HG03571 (cell line): Measurements from ENCODE around the gene TLCD4.
"Not testable (repeated sequence)": the region's sequence is repeated elsewhere in the genome, so short reads cannot be mapped to it uniquely, and the experiment has no call there.

ENCODE experiments used
- ATAC-seq: cut with Tn5 transposase; IDR thresholded peaks from one replicate; pipeline ENCODE4 v1.9.1; 2021; ENCODE audit not compliant: unreplicated experiment

Gene TLCD4, protein sequence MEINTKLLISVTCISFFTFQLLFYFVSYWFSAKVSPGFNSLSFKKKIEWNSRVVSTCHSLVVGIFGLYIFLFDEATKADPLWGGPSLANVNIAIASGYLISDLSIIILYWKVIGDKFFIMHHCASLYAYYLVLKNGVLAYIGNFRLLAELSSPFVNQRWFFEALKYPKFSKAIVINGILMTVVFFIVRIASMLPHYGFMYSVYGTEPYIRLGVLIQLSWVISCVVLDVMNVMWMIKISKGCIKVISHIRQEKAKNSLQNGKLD

GRCh38 chr1:95117207-95118066 is at the start of gene TLCD4:
TLCD4 (plus strand) TSS chr1:95117355; CDS start chr1:95143902, 26,547 bp downstream.
- peak; percentile 47 for ATAC-seq

- no peak for ATAC-seq
Observed at GRCh38 chr1:95067568-95067967, 49.6 kb upstream of the TLCD4 start.

DNA sequence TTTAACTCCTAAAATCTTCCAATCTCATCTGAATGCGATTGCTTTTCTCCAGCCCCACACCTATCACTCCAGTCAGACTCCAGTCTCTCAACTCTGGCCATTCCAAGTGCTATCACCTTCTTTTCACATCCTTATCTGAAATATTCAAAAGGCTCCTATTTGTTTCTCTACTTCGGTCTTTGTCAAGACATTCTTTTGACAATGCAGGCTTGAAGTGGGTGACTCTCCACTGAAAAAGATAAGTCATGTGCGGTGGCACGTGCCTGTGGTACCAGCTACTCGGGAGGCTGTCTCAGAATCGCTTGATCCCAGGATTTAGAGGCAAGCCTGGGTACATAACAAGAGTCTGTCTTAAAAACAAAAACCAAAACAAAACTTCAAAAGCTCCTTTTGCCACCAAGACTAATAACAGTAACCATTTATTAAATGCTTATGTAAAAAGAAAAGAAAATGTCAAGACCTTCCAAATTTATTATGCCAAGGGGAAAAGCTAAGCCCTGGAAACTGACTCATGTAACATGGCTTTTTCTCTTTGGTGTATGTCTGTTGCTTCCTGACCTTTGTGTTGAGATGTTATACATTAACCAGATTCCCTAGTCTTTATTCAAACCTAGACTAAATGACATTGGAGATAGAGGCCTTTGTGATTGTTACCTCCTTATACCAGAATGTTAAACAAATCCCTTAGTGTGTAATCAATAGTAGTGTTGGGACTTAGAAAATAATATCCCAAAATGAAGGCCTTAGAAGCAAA is 48.0 kb upstream of the TLCD4 start:
- no peak for ATAC-seq

- ATAC-seq, result no peak
Observed at GRCh38 chr1:95069710-95070093, 47.5 kb upstream of the TLCD4 start.

DNA sequence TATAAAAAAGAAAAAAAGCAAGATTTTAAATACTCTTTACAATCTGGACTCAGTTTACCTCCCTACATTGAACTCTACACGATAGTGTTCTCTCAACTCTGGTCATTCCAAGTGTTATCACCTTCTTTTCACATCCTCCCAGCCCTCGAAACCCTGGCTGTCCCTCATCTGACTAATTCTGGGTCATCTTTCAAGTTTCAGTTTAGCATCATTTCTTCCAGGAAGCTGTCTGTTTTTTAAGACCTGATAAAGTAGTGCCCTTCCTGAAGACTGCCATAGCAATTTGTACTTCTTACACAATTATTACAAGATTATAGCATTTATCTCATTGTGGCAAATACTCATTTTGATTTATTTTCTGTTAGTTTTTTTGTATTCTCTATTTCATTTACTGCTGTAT is 45.6 kb upstream of the TLCD4 start:
- ATAC-seq, result no peak

DNA sequence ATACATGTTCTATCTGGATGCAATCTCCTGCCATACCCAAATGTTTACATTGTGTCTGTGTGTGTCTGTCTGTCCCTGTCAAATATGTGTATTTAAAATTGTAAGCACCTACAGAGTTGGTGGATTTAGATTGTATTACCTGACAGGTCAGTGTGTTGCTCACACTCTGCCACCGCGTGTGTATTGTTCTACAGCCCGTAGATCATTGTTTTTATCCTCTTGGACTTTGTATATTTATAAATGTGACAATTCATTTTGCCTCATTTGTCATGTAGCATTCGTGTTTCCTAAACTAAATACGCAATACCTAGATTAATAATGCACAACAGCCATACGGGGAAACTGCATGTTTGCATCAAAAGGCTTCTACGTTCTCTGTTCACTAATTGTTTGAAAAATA is 45.0 kb upstream of the TLCD4 start:
- ATAC-seq, result no peak

- ATAC-seq, result peak; percentile 98
Observed at GRCh38 chr1:95072532-95073419, 44.4 kb upstream of the TLCD4 start, which contains the start of gene ALG14. ALG14 (minus strand) TSS chr1:95072951; CDS start chr1:95072898, 53 bp downstream.

DNA sequence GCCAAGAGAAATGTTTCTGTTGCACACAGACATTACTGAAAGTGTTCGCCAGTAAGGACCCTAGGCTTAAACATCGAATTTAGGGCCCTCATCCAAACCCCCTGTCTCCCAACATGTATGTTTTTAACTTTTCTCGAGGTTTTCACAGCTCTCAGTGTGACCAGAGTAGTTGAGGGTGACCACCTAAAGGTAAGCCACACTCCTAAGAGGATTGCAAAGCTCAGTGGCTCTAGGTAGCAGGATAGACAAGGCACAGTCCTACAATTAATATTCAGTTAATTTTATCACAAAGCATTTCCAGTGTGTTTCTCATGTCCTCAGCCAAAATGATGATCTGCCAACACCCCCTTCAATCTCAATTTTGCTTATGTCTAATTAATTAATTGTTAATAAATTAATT is 43.7 kb upstream of the TLCD4 start:
- ATAC-seq, result no peak

DNA sequence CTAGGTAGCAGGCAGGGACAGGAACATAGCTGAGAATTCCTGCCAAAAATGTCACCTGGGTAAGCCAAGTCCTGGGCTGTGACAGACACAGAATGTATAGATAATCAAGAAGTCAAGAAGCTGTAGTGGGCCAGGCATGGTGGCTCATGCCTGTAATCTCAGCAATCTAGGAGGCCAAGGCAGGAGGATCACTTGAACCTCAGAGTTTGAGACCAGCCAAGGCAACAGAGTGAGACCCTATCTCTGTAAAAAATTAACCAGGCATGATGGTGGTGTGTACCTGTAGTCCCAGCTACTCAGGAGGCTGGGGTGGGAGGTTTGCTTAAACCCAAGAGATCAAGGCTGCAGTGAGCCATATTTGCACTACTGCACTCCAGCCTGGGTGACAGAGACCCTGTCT is 41.1 kb upstream of the TLCD4 start:
- ATAC-seq, result no peak

- ATAC-seq, result no peak
Observed at GRCh38 chr1:95080446-95080845, 36.7 kb upstream of the TLCD4 start.

DNA sequence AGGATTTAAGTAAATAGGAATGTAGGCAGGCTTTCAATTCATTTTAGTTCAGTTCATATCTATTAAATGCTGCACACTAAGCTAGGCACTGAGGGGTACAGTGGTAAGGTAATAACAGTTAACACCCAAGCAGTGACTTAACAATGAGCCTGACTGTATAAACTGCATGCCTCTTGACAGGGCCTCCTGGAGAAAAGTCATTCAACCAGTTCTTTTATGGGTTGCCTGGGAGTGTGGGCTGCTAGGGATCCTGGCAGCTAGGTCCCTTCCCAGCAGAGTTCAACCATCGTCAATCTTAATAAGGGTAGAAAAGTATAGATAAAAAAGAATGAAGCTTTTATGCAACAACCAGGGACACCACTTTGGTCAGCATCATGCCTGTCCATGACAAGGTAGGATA is 36.3 kb upstream of the TLCD4 start:
- ATAC-seq, result no peak

GRCh38 chr1:95084317-95085176 is 32.6 kb upstream of the TLCD4 start:
- ATAC-seq, result peak; percentile 77

GRCh38 chr1:95085376-95085775 is 31.8 kb upstream of the TLCD4 start:
- ATAC-seq, result no peak

GRCh38 chr1:95086949-95087533 is 30.1 kb upstream of the TLCD4 start:
- ATAC-seq, result no peak

DNA sequence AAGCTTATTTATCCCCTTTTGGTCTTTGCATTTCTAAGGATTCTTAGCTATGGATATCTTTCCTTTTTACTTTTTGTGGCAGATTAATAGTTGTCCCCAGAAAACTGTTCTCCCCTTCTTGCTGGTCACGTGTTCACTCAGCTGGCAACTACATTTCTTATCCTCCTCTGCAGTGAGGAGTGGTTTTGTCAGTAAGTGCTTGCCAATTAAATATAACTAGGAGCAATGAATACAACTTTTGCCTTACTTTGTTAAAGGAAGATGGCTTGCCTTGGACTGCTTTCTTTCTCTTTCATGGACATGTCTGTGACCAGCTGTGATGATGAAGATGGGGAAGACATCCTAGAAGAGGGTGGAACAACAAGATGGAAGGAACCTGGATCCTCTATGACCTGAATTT is 28.9 kb upstream of the TLCD4 start:
- ATAC-seq, result no peak

DNA sequence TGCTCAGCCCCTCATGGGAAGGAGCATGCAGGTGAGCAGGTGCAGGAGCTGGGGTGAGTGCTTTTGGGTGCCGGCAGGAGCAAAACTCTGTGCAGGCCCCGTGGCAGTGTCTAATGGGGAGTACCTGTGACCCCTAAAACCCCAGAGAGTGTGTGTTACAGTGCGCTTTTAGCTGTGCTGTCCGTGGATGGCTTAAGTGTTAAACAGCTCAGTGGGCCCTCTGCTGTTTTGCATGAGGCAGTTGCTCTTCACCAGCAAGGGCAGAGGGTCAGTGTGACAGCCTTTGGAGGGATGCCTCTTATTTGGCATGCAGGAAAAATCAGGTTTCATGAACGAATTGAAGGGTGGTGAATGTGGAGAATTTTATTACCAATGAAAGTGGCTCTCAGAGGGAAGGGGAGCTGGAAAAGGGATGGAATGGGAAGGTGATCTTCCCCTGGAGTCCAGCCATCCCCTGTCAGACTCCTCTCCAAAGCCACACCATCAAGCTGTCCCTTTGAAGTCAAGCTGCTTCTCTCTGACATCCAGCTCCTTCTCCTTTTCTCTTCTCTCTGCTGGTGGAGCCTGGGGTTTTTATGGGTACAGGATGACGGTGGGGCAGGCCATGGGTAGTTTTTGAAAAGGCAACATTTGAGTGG is 27.4 kb upstream of the TLCD4 start:
- ATAC-seq, result no peak

DNA sequence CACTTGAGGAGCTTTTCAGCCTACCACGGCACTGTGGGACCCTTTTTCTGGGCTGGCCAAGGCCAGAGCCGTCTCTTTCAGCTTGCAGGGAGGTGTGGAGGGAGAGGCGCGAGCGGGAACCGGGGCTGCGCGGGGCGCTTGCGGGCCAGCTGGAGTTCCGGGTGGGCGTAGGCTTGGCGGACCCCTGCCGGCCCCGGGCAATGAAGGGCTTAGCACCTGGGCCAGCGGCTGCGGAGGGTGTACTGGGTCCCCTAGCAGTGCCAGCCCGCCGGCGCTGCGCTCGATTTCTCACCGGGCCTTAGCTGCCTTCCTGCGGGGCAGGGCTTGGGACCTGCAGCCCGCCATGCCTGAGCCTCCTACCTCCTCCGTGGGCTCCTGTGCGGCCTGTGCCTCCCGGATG is 25.9 kb upstream of the TLCD4 start:
- ATAC-seq, result not testable (repeated sequence)

DNA sequence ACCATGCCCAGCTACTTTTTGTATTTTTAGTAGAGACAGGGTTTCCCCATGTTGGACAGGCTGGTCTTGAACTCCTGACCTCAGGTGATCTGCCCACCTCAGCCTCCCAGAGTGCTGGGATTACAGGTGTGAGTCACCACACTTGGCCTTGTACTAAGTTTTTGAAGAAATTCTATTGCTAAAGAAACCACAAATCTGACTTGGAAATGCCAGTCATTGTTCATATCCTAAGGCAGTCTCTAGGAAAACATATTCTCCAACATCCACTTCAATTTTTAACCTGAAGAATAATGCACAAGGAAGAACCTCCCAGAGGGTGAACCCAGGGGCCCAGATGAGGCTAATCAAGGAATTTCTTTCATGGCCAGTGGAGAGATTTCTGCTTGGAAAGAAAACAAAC is 24.3 kb upstream of the TLCD4 start:
- not testable (repeated sequence) for ATAC-seq

- no peak for ATAC-seq
Observed at GRCh38 chr1:95093296-95093695, 23.9 kb upstream of the TLCD4 start.
